Activated CD8-positive, alpha-beta memory T cell treated with anti-CD3 and anti-CD28 coated beads, Interleukin-2, amount 50 U/mL, for 24 hours (primary cell): ENCODE data around the gene LSMEM2.
"Not testable (repeated sequence)": the region's sequence is repeated elsewhere in the genome, so short reads cannot be mapped to it uniquely, and the experiment has no call there.

ENCODE experiments used
- DNase-seq: peaks from one replicate; pipeline ENCODE4 v3.0.0-alpha.2; 2020; ENCODE audit errors: extremely low read depth

Gene LSMEM2

GRCh38 chr3:50278123-50278879 lies 586 bp upstream of the LSMEM2 start:
- no peak for DNase-seq

DNA sequence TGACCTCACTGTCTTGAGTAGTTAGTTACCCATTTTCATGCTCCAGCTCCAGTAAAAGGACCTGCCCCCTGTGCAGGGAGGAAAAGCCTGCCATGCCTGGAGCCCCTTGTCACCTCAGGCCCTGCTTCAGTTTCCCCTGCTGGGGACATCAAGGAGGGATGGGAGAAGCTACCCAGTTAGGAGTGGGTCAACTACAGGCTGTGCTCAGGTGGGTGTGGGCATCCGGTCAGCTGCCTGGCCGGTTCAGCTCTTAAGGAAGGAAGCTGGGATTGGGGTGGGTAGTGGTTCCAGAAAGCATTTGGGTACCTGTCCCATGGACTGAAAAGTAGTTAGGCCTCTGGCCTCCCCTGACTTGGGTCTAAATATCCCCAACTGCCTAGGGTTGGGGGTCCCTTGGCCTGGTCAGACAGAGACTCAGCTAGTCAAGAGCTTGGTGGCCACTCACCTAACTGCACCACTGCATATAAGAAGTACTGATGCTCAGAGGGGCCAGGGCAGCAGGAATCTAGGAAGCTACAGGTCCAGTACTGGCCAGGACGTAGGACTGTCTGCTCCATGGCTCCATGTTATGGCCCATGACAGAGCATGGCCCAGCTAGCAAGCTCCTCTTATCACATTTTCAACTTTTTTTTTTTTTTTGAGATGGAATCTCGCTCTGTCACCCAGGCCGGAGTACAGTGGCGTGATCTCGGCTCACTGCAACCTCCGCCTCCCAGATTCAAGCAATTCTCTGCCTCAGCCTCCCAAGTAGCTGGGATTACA lies 549 bp downstream of the LSMEM2 start:
- no peak for DNase-seq

GRCh38 chr3:50284121-50284520 lies 5.2 kb downstream of the LSMEM2 start:
- DNase-seq: not testable (repeated sequence)

- DNase-seq: no peak
Measured at GRCh38 chr3:50286322-50287227, 7.7 kb downstream of the LSMEM2 start.

- DNase-seq: no peak
Measured at GRCh38 chr3:50287262-50287661, 8.4 kb downstream of the LSMEM2 start.

DNA sequence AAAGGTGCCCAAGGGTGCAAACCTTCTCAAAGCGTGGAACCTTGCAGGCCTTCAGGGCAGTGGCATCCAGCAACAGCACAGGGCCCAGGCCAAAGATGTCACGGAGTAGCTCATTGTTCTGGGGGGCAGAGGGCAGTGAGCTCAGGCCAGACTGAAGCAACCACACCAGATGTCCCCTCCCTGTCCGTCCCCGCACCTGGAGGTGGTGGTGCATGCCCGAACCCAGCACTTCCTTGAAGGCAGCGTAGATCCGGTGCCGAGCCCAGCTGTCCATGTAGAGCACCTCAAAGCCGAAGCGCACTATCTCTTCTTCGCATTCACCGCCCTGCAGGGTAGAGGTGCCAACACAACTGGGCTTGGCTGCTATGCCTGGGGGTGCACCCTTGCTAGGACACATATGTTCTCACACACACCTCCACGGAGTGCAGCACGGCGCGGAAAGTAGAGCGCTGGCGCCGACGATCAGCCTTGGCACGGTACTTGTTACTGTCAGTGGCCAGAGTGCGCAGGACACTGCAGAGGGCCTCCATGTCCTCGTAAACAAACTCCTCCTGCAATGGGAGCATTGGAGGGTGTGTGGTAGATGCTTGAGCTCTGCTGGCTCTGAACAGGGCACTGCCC lies 9.6 kb downstream of the LSMEM2 start:
- no peak for DNase-seq

- no peak for DNase-seq
Measured at GRCh38 chr3:50289130-50289529, 10.2 kb downstream of the LSMEM2 start.

GRCh38 chr3:50290161-50290641 lies 11.3 kb downstream of the LSMEM2 start:
- no peak for DNase-seq

- DNase-seq: peak; percentile 84
Measured at GRCh38 chr3:50292159-50293078, 13.5 kb downstream of the LSMEM2 start, which contains the start of gene IFRD2. Gene IFRD2, minus strand, starts transcription at chr3:50292429. Its CDS starts 155 bp downstream, at chr3:50292274.

GRCh38 chr3:50293079-50293801 lies 14.4 kb downstream of the LSMEM2 start:
- DNase-seq: no peak

DNA sequence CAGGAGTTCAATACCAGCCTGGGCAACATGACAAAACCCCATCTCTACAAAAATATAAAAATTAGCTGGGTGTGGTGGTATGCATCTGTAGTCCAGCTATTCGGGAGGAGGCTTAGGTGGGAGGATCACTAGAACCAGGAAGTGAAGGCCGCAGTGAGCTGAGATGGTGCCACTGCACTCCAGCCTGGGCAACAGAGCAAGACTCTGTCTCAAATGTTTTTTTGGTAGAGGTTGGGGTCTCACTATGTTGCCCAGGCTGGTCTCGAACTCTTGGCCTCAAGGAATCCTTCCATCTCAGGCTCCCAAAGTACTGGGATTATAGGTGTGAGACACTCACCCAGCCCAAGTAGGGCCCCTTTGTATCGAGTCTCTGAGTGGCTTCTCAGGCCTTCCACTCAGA lies 15.2 kb downstream of the LSMEM2 start:
- DNase-seq: no peak

GRCh38 chr3:50294492-50295403 lies 15.9 kb downstream of the LSMEM2 start:
- no peak for DNase-seq

DNA sequence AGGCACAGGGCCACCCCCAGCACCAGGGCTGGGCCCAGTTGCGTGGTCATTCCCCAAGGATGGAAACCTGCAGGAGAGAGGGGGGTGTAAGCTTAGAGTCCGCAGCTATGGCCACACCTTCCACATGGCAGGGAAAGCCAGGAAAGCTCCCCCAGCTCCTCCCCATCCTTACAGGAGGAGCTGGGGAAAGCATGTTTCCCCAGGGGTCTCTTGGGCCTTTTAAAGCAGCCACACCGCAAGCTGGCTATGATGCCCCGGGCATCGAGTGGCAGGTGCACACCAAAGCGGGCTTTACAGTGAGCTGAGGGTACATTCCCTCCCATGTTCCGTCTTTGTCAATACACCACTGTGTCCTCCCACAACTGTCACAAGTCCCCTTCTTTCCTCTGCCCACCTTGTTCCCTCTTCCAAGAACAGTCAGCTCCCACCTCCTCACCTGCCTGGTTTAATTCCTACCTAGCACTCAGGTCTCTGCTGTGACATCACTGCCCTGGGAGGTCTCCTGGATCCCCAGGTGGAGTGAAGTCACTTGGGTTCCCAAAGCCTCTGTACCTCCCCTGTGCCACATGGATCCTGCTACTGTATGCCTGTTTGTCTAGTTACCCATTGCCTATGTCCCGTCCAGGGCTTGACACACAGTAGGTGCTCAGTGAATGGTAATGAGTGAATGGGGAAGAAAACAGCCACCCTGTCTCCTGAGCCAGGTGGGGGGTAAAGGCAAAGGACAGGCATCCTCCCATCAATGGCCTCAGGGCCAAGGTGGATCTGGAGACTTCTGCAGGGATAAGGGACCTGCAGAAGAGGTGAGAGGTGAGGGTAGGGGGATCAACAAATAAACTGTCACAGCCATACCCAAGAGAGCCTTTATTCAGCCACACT lies 16.9 kb downstream of the LSMEM2 start:
- DNase-seq: no peak

DNA sequence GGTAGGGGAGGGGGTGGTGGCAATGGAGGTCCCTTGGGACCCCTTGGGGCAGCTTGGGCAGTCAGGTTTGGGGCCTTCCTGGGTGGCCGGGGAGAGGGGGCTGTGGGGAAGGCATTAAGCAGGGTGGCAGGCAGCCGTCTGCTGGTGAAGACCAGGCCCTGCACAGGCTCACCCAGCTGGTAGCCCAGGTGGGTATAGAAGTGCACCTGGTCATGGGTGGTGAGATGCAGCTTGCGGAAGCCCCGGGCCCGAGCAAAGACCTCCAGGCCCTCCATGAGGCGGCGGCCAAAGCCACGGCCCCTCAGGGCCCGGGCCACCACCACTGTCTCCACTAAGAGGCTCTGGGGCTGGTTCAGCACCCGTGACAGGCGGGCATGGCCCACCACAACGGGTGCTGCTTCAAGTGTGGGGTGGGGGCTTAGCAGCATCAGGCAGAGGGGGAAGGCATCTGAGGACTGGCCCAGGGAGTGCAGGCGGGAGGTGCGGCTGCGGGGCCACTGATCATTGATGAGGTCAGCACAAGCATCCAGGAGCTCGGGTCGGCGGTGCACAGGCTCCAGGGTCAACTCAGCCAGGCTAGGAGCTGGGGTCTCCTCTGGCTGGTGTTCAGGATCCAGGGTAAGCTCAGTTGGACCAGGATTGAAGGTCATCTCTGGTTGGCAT lies 18.0 kb downstream of the LSMEM2 start:
- DNase-seq: no peak

DNA sequence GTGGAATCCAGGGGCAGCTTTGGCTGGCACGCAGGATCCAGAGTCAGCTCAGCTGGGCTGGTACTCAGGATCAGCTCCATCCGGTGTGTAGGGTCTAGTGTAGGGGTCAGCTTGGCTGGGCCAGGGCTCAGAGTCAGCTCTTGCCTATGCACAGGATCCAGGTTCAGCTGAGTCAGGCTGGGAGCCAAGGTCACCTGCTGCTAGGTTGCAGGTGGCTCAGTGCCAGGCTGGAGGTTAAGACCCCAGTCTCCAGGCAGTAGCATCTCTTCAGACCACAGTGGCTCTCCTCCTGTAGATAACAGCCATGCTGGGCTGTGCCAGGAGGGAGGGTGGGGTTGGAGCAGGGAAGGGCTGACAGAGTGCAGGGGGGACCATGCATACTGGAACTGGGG lies 18.5 kb downstream of the LSMEM2 start:
- no peak for DNase-seq

GRCh38 chr3:50297896-50298725 lies 19.2 kb downstream of the LSMEM2 start:
- no peak for DNase-seq
